CD4-positive, CD25-positive, alpha-beta regulatory T cell (primary cell): ENCODE results near the gene CGB1. TPM values are rescaled to one million over a fixed set of nuclear protein-coding genes. Genes with fewer than 3 reads are reported as not detected.

ENCODE experiments used
- ATAC-seq, 2 donors: fragments of 150-1000 bp; cut with Tn5 transposase; one replicate each; pipeline ENCODE4 v1.10.0; 2021; ENCODE audit warnings: low read depth in 2 of 2, moderate number of reproducible peaks in 2 of 2, moderate library complexity in 1 of 2
- DNase-seq, 3 donors: peaks; one replicate each; pipeline versions ENCODE4 v3.0.0 to v3.0.0-alpha.2; 2012 to 2022; ENCODE audit warnings: mixed read lengths in 1 of 3
- H3K27ac ChIP-seq: one replicate; pipeline ENCODE4 v1.7.0; 2013; ENCODE audit warnings: mild to moderate bottlenecking, low read length; ENCODE audit not compliant: insufficient read depth, poor library complexity, severe bottlenecking
- H3K27me3 ChIP-seq: one replicate; pipeline ENCODE4 v1.7.0; 2013; ENCODE audit warnings: low read length; ENCODE audit not compliant: control insufficient read depth, insufficient read depth
- H3K36me3 ChIP-seq: one replicate; pipeline ENCODE4 v1.7.0; 2013; ENCODE audit warnings: mild to moderate bottlenecking, low read length, moderate library complexity; ENCODE audit not compliant: control insufficient read depth, insufficient read depth
- H3K4me1 ChIP-seq: 2 replicates; pipeline ENCODE4 v1.7.0; 2013; ENCODE audit warnings: mild to moderate bottlenecking, low read length; ENCODE audit not compliant: insufficient read depth, control insufficient read depth, poor library complexity, severe bottlenecking
- H3K4me3 ChIP-seq: one replicate; pipeline ENCODE4 v1.7.0; 2013; ENCODE audit warnings: low read depth, mild to moderate bottlenecking, low read length, moderate library complexity
- H3K9me3 ChIP-seq, 2 experiments: 1 replicate in 1 of 2; 2 replicates in 1 of 2; pipeline ENCODE4 v1.7.0; 2013; ENCODE audit warnings: low read length in 2 of 2, mild to moderate bottlenecking in 1 of 2, moderate library complexity in 1 of 2; ENCODE audit not compliant: control insufficient read depth in 2 of 2
- H3K27ac Mint-ChIP-seq, 3 donors: one replicate each; pipeline ENCODE4 v1.8.0; 2020 to 2022; ENCODE audit warnings: mild to moderate bottlenecking in 3 of 3, mixed read lengths in 3 of 3, moderate library complexity in 2 of 3
- H3K27me3 Mint-ChIP-seq: one replicate; pipeline ENCODE4 v1.8.0; 2022; ENCODE audit warnings: mild to moderate bottlenecking, mixed read lengths
- H3K36me3 Mint-ChIP-seq: one replicate; pipeline ENCODE4 v1.8.0; 2020; ENCODE audit warnings: mixed read lengths
- H3K4me1 Mint-ChIP-seq, 4 donors: one replicate each; pipeline ENCODE4 v1.8.0; 2020 to 2022; ENCODE audit warnings: mixed read lengths in 4 of 4, mild to moderate bottlenecking in 1 of 4
- H3K4me3 Mint-ChIP-seq, 4 donors: one replicate each; pipeline ENCODE4 v1.8.0; 2020 to 2022; ENCODE audit warnings: mild to moderate bottlenecking in 4 of 4, mixed read lengths in 4 of 4, moderate library complexity in 3 of 4
- H3K9me3 Mint-ChIP-seq, 7 donors: one replicate each; pipeline ENCODE4 v1.8.0; 2020 to 2022; ENCODE audit warnings: mixed read lengths in 7 of 7, mild to moderate bottlenecking in 3 of 7, moderate library complexity in 2 of 7
- polyA plus RNA-seq, 4 donors: library from polyadenylated mRNA; unstranded; fragments of 300-500 nt; fragmentation: Illumina TruSeq; gene quantifications; one replicate each; pipeline ENCODE4 v1.2.3, GENCODE V29; 2021
- total RNA-seq: library from RNA; stranded (reverse); gene quantifications from one replicate; pipeline ENCODE4 v1.2.3, GENCODE V29; 2022

Gene CGB1
- total and polyA plus RNA-seq, 5 donors from 2014 or later, result not detected

- Histone ChIP-seq H3K27ac (no peak overlapping the region), H3K4me3 (no peak overlapping the region), H3K27me3 (no peaks in the 10 kb centered on the region), H3K36me3 (peaks cover 15% of the 10 kb centered on the region), H3K9me3 (no peaks in the 10 kb centered on the region), H3K4me1 (no peaks in the 10 kb centered on the region)
- Mint-ChIP-seq H3K27ac (no peak overlapping the region), H3K4me3 (no peak overlapping the region), H3K36me3 (peaks cover 9% of the 10 kb centered on the region), H3K9me3 (no peaks in the 10 kb centered on the region), H3K4me1 (peaks cover 0 to 2% (median 0%) of the 10 kb centered on the region in 4 donors), H3K27me3 (no peaks in the 10 kb centered on the region)
- ATAC-seq (no peak), DNase-seq (no peak)
Observed at GRCh38 chr19:49011194-49011593, 25.5 kb downstream of the CGB1 start.

GRCh38 chr19:49010453-49010852 is 26.2 kb downstream of the CGB1 start:
- Histone ChIP-seq H3K4me1 (no peaks in the 10 kb centered on the region), H3K9me3 (no peaks in the 10 kb centered on the region), H3K4me3 (no peak overlapping the region), H3K27ac (no peak overlapping the region), H3K36me3 (peaks cover 18% of the 10 kb centered on the region), H3K27me3 (no peaks in the 10 kb centered on the region)
- H3K4me3 Mint-ChIP-seq, result no peak overlapping the region
- no peaks in the 10 kb centered on the region for H3K4me1 Mint-ChIP-seq
- H3K9me3 Mint-ChIP-seq, result no peaks in the 10 kb centered on the region
- no peak for ATAC-seq
- no peak overlapping the region for H3K27ac Mint-ChIP-seq
- DNase-seq, result no peak
- no peaks in the 10 kb centered on the region for H3K27me3 Mint-ChIP-seq
- H3K36me3 Mint-ChIP-seq, result peaks cover 6% of the 10 kb centered on the region

- ATAC-seq, result no peak
Observed at GRCh38 chr19:49009828-49010227, 26.9 kb downstream of the CGB1 start.

GRCh38 chr19:49006905-49007304 is 29.8 kb downstream of the CGB1 start:
- no peak overlapping the region for H3K27ac Mint-ChIP-seq
- H3K4me3 ChIP-seq, result no peak overlapping the region
- peaks cover 13% of the 10 kb centered on the region for H3K36me3 Mint-ChIP-seq
- no peak for DNase-seq
- H3K27ac ChIP-seq, result no peak overlapping the region
- H3K27me3 ChIP-seq, result no peaks in the 10 kb centered on the region
- no peaks in the 10 kb centered on the region for H3K9me3 ChIP-seq
- no peaks in the 10 kb centered on the region for H3K9me3 Mint-ChIP-seq
- peaks cover 30% of the 10 kb centered on the region for H3K36me3 ChIP-seq
- H3K4me3 Mint-ChIP-seq, result no peak overlapping the region
- no peak for ATAC-seq
- H3K4me1 ChIP-seq, result no peaks in the 10 kb centered on the region
- no peaks in the 10 kb centered on the region for H3K27me3 Mint-ChIP-seq
- H3K4me1 Mint-ChIP-seq, result no peaks in the 10 kb centered on the region

More at GRCh38 chr19:49009828-49010227, 26.9 kb downstream of the CGB1 start:
- Histone ChIP-seq H3K27me3 (no peaks in the 10 kb centered on the region), H3K27ac (no peak overlapping the region), H3K36me3 (peaks cover 22% of the 10 kb centered on the region), H3K9me3 (no peaks in the 10 kb centered on the region), H3K4me1 (no peaks in the 10 kb centered on the region), H3K4me3 (no peak overlapping the region)
- Mint-ChIP-seq H3K36me3 (peaks cover 6% of the 10 kb centered on the region), H3K4me3 (no peak overlapping the region), H3K4me1 (no peaks in the 10 kb centered on the region), H3K9me3 (no peaks in the 10 kb centered on the region), H3K27ac (no peak overlapping the region), H3K27me3 (no peaks in the 10 kb centered on the region)
- DNase-seq, result no peak

- Histone ChIP-seq H3K4me1 (no peaks in the 10 kb centered on the region), H3K9me3 (no peaks in the 10 kb centered on the region), H3K36me3 (peaks cover 28% of the 10 kb centered on the region), H3K27me3 (no peaks in the 10 kb centered on the region), H3K4me3 (no peak overlapping the region), H3K27ac (no peak overlapping the region)
- no peaks in the 10 kb centered on the region for H3K27me3 Mint-ChIP-seq
- ATAC-seq (no peak), DNase-seq (no peak)
- H3K27ac Mint-ChIP-seq, result no peak overlapping the region
- peaks cover 0 to under 1% (median 0%) of the 10 kb centered on the region in 4 donors for H3K4me1 Mint-ChIP-seq
- H3K36me3 Mint-ChIP-seq, result peaks cover 13% of the 10 kb centered on the region
- H3K9me3 Mint-ChIP-seq, result no peaks in the 10 kb centered on the region
- no peak overlapping the region for H3K4me3 Mint-ChIP-seq
Observed at GRCh38 chr19:49004964-49005614, 31.6 kb downstream of the CGB1 start.

- H3K27me3 Mint-ChIP-seq, result no peaks in the 10 kb centered on the region
- H3K4me3 ChIP-seq, result no peak overlapping the region
- peaks cover 0 to 8% (median 5%) of the 10 kb centered on the region in 4 donors for H3K4me1 Mint-ChIP-seq
- ATAC-seq (no peak), DNase-seq (no peak)
- no peak overlapping the region for H3K27ac Mint-ChIP-seq
- no peaks in the 10 kb centered on the region for H3K27me3 ChIP-seq
- H3K36me3 Mint-ChIP-seq, result peaks cover 16% of the 10 kb centered on the region
- H3K9me3 Mint-ChIP-seq, result no peaks in the 10 kb centered on the region
- H3K36me3 ChIP-seq, result peaks cover 24% of the 10 kb centered on the region
- no peaks in the 10 kb centered on the region for H3K4me1 ChIP-seq
- H3K4me3 Mint-ChIP-seq, result no peak overlapping the region
- no peak overlapping the region for H3K27ac ChIP-seq
- H3K9me3 ChIP-seq, result no peaks in the 10 kb centered on the region
Observed at GRCh38 chr19:49004133-49004532, 32.6 kb downstream of the CGB1 start.

- Mint-ChIP-seq H3K27me3 (no peaks in the 10 kb centered on the region), H3K27ac (peak overlapping the region in 1 of 3 donors; percentile 49), H3K9me3 (no peaks in the 10 kb centered on the region), H3K36me3 (peaks cover 10% of the 10 kb centered on the region), H3K4me3 (peak overlapping the region in 2 of 4 donors; percentile 0 to 45), H3K4me1 (peaks cover 5 to 24% (median 17%) of the 10 kb centered on the region in 4 donors)
- no peaks in the 10 kb centered on the region for H3K9me3 ChIP-seq
- peak; percentile 35 to 78 (median 67) for DNase-seq
- H3K4me3 ChIP-seq, result no peak overlapping the region
- H3K27me3 ChIP-seq, result no peaks in the 10 kb centered on the region
- H3K36me3 ChIP-seq, result peaks cover 7% of the 10 kb centered on the region
- H3K27ac ChIP-seq, result no peak overlapping the region
- peak; percentile 79 to 82 for ATAC-seq
- H3K4me1 ChIP-seq, result peaks cover 3% of the 10 kb centered on the region
Observed at GRCh38 chr19:48999481-49000325, 37.0 kb downstream of the CGB1 start.
